ENCODE results near the gene ASB17.
"Not testable (repeated sequence)": the region's sequence is repeated elsewhere in the genome, so short reads cannot be mapped to it uniquely, and the experiment has no call there.

The ASB17 gene, protein sequence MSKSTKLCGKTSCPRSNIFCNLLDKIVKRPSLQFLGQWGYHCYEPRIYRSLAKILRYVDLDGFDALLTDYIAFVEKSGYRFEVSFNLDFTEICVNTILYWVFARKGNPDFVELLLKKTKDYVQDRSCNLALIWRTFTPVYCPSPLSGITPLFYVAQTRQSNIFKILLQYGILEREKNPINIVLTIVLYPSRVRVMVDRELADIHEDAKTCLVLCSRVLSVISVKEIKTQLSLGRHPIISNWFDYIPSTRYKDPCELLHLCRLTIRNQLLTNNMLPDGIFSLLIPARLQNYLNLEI

DNA sequence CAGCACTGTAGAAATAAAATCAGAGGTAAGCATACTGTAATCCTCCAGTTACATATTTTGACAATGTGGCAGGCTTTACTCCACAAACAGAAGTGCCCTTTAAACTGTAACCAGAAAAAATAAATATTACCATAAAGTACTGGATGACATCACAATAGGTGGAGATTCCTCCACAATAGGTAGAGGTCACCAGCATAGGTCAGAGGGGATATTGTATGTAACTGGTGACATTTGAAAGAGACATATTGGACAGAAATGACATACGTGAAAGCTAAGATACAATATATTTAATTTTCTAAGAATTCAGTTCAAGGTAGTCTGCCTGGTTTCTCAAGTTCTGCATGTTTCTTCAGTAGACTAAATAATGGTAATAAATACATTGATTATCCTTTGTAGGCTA, at the start of gene ASB17:
Gene ASB17, minus strand, starts transcription at position 101 of the 400 bp plus-strand sequence. CDS start 113 bp downstream, outside the sequence.
- no peak for DNase-seq

DNA sequence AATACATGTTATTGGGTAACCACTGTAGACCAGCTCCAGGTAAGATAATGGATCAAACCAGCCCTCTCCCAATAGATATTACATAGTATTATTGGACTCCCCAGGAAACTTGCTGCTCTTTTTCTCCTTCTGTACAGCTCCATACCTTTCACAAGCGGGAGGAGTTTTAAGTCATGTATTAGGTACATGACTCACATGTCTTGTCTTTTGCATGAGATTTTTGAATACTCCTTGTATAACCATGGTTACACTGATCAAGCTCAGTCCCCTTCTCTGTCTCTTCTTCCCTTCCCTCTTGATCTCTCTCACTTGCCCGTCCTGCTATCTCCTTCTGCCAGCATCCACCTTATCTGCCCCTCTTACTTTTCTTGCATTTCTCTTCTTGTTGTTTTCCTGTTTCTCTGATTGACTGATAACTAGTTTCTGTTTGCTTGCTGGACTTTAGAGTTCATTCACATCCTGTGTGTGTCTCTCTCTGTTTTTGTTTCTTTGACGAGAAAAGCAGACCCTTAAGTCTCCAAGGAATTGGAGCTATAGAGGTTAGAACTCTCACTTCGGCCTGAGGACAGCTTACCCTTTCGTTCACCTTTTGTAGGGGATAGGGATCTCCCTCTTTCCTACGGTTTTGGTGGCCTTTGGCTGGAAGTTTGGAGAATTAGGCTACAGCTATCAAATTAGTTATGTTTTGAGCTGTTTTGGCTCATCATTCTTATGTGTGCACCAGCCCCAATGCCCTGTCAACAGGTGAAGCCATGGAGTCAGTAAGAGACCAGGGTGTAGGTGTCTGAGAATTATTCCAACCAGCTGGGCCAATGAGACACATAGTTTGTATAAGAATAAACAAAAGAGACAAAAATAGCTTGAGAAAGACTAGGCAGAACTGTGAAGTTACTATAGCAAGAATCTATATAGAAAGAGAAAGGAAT, 49.0 kb upstream of the ASB17 start:
- DNase-seq, result no peak

GRCh38 chr1:75970631-75971030, 38.4 kb upstream of the ASB17 start:
- DNase-seq, result no peak

DNA sequence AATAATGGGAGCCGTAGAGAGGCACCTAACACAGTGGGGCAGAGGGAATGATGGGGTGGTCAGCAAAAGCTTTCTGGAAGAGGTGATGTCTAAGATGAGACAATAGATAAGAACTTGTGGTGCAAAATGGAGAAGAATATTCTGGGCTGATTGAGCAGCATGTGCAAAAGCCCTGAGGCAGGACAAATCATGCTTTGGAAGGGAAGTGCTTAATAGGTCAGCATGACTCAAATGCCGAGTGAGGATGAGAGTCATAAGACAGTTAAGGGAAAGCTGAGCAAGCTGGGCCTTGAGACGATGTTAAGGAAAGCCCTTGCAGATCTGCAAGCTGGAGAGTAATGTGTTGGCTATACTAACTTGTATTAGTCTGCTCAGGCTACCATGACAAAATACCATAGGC, 37.3 kb upstream of the ASB17 start:
- DNase-seq, result no peak

GRCh38 chr1:75967719-75968118, 35.5 kb upstream of the ASB17 start:
- no peak for DNase-seq

- no peak for DNase-seq
Observed at GRCh38 chr1:75964760-75965408, 32.7 kb upstream of the ASB17 start.

DNA sequence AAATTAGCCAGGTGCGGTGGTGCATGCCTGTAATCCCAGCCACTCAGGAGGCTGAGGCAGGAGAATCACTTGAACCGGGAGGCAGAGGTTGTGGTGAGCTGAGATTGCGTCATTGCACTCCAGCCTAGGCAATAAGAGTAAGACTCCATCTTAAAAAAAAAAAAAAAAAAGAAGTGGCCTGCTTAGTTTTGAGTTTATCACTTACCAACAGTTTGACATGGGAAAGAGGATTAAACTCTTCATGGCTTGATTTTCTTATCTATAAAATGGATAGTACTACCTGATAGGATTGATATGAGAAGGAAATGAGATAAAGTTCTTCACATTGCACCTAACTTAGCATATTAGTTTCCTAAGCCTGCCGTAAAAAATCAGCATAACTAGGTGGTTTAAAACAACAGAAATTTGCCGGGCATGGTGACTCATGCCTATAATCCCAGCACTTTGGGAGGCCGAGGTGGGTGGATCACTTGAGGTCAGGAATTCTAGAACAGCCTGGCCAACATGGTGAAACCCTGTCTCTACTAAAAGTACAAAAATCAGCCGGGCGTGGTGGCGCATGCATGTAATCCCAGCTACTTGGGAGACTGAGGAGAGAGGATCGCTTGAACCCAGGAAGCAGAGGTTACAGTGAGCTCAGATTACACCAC, 32.0 kb upstream of the ASB17 start:
- not testable (repeated sequence) for DNase-seq

GRCh38 chr1:75954586-75954985, 22.4 kb upstream of the ASB17 start:
- DNase-seq, result no peak

GRCh38 chr1:75953461-75953860, 21.3 kb upstream of the ASB17 start:
- no peak for DNase-seq

DNA sequence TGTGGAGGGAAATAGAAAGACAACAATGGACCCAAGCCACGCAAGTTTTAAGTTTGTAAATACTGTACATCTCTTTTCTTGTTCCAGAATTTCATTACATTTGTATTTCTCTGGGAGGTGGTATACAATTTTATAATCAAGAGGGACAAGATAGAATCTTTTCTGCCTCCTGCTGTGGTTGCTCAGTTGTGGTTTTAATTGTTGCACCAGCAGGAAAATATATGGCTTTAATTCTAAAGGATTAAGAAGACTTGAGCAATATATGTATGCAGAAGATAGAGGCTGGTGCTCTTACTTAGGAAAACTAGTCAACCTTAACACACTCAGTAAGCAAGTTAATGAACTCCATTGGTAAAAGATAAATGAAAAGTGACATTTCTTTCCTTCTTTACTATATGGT, 19.8 kb upstream of the ASB17 start:
- no peak for DNase-seq

DNA sequence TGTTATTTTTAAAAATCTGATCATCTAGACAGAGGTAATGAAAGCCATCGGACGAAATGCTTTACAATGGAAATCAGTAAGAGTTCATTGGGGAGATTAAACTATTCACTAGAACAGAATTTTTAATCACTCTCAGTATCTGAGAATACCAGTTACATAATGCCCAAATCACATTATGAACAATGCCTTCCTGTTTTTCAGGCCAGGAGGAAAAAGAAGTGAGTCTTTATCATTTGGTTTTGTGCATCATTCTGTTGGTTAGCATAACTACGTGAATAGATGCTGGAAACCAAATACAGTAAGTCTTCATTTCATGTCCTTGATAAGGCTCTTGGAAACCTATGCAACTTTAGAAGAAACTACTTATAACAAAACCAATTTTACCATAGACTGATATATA, 18.0 kb upstream of the ASB17 start:
- DNase-seq, result no peak

DNA sequence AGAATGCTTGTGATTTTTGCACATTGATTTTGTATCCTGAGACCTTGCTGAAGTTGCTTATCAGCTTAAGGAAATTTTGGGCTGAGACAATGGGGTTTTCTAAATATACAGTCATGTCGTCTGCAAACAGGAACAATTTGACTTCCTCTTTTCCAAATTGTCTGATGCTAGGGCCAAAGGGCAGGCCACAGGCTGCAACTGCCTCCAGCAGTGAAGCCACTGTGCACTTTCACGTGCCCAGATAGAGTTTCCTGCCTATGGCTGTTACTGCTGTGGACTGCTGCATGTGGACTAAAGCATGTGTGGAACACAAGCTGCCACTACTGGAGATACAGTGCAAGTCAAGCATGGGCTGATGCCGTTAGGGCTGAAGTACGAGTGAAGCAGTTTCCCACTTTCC, 10.8 kb upstream of the ASB17 start:
- not testable (repeated sequence) for DNase-seq

- DNase-seq, result no peak
Observed at GRCh38 chr1:75937034-75937433, 4.8 kb upstream of the ASB17 start.

- no peak for DNase-seq
Observed at GRCh38 chr1:75922698-75923097, 9.5 kb downstream of the ASB17 start.

- no peak for DNase-seq
Observed at GRCh38 chr1:75916834-75917233, 15.4 kb downstream of the ASB17 start.

GRCh38 chr1:75908717-75909152, 23.5 kb downstream of the ASB17 start:
- no peak for DNase-seq

DNA sequence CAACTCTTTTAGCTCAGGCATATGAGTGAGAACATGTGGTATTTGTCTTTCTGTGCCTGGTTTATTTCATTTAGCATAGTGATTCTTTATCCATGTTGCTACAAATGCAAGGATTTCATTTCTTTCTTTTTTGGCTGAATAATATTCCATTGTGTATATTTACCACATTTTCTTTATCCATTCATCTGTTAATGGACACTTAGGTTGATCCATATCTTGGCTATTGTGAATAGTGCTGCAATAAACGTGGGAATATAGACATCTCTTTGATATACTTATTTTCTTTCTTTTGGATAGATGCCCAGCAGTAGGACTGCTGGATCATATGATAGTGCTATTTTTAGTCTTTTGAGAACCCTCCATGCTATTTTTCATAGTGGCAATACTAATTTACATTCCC, 30.8 kb downstream of the ASB17 start:
- no peak for DNase-seq

DNA sequence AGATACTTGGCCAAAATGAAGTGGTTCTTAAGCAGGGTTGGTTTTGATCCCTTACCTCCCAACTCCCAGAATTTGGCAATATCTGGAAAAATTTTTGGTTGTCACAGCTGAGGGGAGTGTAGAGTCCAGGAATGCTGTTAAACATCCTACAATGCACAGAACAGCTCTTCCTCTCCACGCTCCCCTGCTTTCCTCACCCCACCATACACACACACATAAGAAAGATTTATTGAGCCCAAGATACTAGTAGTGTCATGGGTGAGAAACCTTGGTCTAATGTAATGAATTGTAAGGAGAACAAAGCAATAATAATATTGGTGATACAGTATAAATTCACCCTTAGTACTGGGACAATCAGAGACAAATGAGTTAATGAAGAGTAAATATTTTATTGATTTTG, 47.8 kb downstream of the ASB17 start:
- no peak for DNase-seq

- no peak for DNase-seq
Observed at GRCh38 chr1:75879985-75880384, 52.2 kb downstream of the ASB17 start.

DNA sequence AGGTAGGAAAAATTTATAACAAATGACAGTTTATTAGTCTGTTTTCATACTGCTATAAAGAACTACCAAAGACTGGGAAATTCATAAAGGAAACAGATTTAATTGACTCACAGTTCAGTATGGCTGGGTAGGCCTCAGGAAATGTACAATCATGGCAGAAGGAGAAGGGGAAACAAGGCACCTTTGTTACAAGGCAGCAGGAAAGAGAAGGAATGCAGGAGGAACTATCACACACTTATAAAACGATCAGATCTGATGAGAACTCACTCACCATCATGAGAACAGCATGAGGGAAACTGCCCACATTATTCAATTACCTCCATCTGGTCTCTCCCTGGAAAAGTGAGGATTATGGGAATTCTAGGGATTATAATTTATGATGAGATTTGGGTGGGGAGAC, 61.3 kb downstream of the ASB17 start:
- DNase-seq, result no peak

Measured in NCI-H1048 (cell line).